ENCODE measurements around the gene TMEM156.
"Not testable (repeated sequence)": the region's sequence is repeated elsewhere in the genome, so short reads cannot be mapped to it uniquely, and the experiment has no call there.

Gene TMEM156

DNA sequence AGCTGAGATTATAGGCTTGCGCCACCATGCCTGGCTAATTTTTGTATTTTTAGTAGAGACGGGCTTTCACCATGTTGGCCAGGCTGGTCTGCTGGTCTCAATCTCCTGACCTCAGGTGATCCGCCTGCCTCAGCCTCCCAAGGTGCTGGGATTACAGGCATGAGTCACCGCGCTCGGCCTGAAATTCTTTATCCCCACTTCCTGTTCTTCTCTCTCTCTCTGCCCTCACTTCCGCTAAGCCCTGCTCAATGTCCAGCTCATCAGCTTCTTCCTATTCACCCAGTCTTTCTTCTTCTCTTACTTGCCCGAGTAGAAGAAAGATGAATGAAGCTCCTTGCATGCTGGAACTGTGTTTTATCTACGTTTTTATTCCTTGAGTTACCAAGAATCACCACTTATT is 43.9 kb downstream of the TMEM156 start:
- DNase-seq: not testable (repeated sequence)

DNA sequence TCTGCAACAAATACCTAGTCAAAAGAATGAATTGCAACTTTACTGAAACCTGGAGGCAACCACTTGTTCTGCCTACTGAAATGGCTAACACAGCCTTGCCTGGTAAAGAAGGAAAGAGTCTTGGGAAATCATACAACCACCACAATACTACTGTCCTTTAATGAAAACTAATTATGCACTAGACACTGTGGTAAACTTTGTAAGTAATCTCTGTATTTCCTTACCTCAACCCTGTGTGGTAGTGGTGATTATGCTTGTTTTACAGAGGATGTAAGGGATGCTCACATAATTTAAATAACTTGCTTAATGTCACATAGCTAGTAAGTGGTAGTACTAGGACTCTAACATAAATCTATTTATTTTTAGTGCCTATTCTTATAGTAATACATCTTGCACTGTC is 44.7 kb downstream of the TMEM156 start:
- no peak for DNase-seq

GRCh38 chr4:38985410-38986100 is 46.7 kb downstream of the TMEM156 start:
- DNase-seq: no peak

DNA sequence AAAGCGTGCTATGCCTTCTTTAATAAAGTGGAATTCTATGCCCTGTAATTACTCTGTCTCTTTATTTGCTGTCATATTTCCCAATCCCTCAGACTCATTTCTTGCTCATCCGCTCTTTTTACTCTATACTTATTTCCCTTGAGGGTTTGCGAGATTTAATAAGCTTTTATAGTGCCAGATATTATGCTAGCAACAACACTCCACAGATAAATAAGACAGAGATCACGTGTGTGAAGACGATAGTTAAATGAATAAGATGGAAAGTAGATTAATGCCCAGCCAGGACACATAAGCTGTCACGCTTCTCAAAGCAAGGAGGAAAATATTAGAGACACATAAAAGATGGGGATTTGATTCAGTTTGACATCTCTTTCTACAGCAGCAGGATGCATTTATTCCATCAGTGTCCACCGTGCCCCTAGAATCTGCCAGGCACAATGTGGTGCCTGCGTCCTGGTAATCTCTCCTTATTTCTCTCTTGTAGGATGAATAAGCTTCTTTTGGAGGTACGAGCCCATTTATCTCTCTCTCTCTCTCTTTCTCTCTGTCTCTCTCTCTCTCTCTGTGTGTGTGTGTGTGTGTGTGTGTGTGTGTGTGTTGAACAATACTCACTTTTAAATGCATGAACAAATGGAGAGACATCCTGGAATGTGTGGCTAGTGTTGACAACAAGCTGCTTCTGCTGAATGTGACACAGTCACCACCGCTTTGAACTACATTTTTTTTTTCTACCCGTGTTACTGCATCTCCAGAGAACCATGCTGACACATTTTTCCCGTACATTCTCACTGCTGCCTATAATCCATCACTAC is 48.2 kb downstream of the TMEM156 start:
- DNase-seq: no peak

DNA sequence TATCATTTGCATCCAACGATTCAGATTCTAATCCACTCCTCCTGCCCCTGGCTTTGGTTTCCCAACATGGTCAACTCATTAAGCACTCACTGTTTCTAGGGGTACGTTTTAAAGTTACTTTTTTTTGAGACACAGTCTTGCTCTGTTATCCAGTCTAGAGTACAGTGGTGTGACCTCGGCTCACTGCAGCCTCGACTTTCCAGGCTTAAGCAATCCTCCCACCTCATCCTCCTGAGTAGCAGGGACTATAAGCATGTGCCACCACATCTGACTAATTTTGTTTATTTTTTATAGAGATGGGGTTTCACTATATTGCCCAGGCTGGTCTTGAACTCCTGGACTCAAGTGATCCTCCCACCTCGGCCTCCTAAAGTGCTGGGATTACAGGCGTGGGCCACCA is 48.9 kb downstream of the TMEM156 start:
- no peak for DNase-seq

GRCh38 chr4:38982361-38983095 is 49.7 kb downstream of the TMEM156 start:
- no peak for DNase-seq

DNA sequence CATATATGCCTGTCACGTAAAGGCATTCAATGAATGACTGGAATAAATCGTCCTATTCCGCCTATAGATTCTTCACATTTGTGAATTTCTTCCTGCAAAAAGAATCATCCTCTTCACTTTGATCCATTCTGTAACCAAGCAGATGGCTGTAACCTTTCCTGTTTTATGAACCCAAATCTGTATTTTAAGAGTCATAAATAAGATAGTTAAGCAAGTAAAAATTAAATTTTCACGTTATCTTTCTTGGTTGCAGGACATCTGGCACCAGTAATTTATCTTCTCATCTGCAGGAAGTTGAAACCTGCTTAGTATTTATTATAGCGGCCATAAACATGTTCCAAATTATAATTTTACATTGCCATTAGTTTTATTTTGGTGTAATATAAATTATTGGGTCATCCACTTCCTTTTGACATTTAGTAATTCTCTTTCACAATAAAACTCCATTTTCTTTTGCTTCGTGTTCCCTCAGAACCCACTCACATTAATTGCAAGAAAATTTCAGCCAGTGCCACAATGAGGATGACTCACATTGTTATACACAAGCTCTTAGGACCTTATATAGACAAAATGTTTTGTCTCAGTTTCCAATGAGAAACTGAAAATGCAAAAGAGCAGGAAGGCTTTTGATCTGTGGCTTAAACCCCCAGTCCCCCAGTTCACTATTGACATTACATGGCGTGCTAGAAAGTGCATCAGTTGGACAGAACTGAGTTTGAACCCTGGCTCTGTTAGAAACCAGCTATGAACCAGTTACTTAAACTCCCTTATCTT is 51.1 kb downstream of the TMEM156 start:
- DNase-seq: no peak

DNA sequence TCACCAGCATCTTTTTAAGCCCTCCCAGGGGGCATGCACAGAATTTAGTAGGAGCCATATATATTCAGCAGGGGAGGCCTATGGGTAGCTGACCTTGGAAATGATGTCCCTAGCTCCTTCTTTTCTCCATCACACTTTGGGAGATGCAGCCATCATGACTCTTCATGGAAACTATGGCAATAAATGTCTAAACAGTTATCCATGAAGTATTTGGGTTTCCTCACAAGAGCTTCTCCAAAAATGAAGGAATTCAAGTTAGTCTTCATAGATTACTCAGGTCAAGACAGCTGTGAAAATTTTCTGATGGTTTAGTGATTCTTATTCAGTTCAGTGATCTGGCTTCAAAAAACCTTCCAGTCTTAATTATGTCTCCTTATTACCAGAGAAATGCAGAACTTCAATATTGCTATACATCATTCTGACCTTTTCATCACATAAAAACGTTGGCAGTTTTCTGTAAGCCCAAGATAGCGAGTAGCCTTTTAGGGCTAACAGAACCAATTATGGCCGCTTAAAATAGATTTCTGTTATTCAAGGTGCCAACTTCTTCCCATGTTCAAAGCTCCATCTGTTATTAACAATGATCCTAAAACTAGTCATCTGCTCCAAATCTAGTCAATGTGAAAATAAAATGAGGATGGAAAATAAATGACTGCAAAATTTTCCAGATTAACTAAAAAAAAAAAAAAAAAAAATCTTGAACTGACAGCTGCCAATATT is 52.5 kb downstream of the TMEM156 start:
- DNase-seq: no peak

GRCh38 chr4:38979081-38979480 is 53.1 kb downstream of the TMEM156 start:
- no peak for DNase-seq

DNA sequence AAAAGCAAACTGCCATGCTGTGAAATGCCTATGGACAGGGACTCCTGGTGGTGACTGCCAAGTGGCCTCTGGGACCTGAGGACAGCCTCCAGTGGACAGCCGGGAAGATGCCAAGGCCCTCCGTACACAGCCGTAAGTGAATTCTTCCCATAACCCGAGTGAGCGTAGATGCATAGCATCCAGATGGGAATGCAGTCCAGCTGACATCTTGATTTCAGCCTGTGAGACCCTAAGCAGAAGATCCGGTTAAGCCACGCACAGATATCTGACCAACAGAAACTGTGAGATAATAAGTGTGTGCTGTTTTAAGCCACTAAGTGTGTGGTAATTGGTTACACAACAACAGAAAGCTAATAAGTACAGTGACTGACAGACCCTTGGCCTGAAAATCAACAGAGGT is 55.9 kb downstream of the TMEM156 start:
- no peak for DNase-seq

DNA sequence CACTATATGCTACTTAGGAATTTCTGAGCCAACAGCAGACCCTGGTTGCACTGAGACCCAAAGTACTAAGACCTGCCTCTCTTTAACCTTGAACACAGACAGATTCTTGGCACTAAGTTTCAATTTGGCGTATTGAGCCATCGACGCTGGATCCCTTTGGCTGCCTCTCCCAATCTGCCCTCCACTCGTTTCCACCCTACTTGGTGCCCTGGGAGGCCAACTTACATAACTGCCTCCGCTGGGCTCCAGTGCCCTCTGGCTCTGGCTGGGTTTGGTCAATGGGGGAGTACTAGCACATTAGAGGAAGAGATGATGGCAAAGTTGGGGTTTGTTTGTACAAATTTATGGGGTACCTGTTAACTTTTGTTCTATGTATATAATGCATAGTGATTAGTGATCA is 63.5 kb downstream of the TMEM156 start:
- no peak for DNase-seq

GRCh38 chr4:38967260-38968095 is 64.7 kb downstream of the TMEM156 start:
- DNase-seq: no peak

DNA sequence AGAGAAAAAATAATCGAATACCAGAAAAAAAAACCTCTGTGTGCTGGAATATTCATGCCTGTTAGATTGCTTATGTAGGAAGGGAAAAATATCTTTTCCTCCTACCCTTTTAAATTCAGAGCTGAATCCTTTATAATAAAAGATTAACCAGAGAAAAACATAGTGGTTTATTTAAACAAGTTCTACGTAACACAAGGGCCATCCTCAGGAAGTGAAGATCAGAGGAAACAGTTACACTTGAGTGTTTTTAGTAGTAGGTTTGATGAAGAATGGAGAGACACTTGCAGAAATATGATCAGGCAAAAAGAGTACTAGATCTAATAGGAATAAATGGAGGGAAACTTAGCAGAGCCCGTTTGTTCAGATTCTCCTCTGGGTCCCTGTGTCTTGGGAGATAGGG is 66.3 kb downstream of the TMEM156 start:
- DNase-seq: no peak

DNA sequence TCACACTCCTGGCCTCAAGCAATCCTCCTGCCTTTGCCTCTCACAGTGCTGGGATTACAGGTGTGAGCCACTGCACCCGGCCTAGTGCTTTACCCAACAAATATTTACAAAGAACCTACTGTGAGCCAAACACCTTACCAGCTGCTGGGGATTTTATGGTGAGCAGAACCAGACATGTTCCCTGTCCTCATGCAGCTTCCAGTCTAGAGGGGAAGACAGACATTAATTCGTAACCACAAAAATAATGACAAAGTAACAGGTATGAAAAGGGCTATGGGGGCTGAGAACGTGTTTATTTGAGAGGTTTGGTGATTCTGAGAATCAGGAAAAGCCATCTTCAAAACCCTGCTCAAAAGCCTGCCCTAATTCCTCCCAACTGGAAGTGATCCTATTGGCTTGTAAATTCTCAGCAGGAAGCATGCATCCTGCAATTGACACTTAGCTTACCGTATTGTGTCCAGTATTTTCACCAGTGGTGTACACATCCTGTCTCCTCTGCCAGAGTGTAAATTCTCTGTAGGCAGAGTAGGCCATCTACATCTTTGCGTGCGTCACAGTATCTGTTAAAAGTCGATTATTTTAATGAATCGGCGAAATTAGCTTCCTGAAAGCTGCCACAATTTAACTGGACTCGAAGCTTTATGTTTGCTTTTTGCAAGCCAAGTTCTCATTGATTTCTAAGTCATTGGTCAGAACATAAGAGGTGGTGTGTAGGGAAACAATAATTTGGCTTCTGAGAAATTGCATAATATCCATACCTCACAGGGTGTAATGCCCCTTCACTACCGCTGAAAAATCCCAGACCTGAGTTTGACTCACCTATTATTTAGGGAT is 67.0 kb downstream of the TMEM156 start:
- DNase-seq: no peak

GRCh38 chr4:38959248-38959647 is 73.0 kb downstream of the TMEM156 start:
- not testable (repeated sequence) for DNase-seq

GRCh38 chr4:38958453-38959190 is 73.6 kb downstream of the TMEM156 start:
- no peak for DNase-seq

DNA sequence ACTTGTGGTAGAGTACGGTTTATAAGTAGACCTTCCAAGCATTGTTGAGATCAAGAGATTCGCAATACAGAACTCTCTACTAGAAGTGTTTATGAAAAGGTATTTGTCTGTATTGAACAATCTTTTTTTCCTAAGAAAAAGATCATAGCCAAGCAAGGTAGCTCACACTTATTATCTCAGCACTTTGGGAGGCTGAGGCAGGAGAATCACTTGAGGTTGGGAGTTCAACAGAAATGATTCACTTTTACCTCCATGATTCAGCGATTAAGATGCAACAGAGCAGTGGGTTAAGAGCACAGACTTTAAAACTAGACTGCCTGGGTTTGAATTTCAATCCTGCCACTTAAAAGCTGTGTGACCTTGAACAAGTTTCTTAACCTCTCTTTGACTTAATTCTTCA is 74.3 kb downstream of the TMEM156 start:
- no peak for DNase-seq

GRCh38 chr4:38957261-38957815 is 74.9 kb downstream of the TMEM156 start:
- DNase-seq: no peak

- no peak for DNase-seq
Measured at GRCh38 chr4:38955957-38956356, 76.3 kb downstream of the TMEM156 start.
